Measurements from ENCODE around the gene PGAM5.
"Not testable (repeated sequence)": the region's sequence is repeated elsewhere in the genome, so short reads cannot be mapped to it uniquely, and the experiment has no call there.

PGAM5 gene

DNA sequence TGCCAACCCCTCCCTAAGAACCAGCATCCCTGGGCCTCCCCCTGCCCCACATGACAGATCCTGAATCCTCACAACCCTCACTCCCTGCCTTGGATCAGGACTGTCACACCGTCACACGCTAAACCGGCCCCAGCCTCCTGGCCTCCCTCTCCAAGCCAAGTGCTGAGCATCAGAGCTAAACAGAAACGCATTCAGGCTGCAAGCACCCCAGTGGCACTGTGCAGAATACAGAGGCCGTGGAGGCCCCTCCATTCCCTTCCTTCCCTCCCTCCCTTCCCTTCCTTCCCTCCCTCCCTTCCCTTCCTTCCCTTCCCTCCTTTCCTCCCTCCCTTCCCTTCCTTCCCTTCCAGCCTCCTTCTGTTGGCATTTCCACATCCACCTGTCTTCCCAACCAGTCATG lies 36.1 kb upstream of the PGAM5 start:
- peaks cover 3% of the 10 kb centered on the region for H3K4me1 Mint-ChIP-seq (ENCODE audit: low read depth)
- no peaks in the 10 kb centered on the region for H3K9me3 Mint-ChIP-seq
- H3K27me3 Mint-ChIP-seq (ENCODE audit: low read depth): no peaks in the 10 kb centered on the region
- H3K36me3 Mint-ChIP-seq (ENCODE audit: low read depth): peaks cover 40% of the 10 kb centered on the region
- no peak overlapping the region for H3K27ac Mint-ChIP-seq
- H3K4me3 Mint-ChIP-seq: no peak overlapping the region

DNA sequence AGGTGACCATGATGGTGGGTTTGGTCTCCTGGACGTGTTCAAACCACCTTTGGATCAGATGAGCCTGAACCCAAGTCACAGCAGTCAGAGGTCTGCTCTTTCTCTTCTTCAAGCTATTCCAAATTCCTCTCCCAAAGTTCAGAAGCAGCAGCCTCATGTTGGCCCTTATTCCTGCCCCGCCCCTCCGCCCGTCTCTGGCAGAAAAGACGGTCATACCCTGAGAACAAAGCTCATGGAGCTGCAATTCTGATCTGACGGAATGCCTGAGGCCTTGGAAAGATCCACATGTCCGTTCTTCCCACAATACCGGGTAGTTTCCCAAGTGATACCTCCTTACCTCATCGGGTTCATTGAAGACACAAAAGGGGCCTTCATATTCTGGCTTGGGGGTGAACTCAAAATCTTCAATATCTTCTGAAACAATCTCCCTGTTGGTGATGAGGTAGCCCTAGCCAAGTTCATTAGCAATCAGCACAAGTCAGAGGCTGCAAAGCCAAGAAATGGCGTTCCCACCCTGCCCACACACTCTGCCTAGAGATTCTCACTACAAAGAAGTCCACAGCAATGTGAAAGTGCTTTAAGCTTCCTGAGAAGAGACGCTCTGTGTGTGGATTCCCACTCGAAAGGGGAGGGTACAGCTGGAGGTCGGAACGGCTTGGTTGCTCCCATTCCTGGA lies 34.7 kb upstream of the PGAM5 start:
- Mint-ChIP-seq H3K27me3 (ENCODE audit: low read depth) (no peaks in the 10 kb centered on the region), H3K9me3 (no peaks in the 10 kb centered on the region), H3K36me3 (ENCODE audit: low read depth) (peaks cover 43% of the 10 kb centered on the region), H3K27ac (no peak overlapping the region), H3K4me3 (no peak overlapping the region), H3K4me1 (ENCODE audit: low read depth) (peaks cover 3% of the 10 kb centered on the region)

DNA sequence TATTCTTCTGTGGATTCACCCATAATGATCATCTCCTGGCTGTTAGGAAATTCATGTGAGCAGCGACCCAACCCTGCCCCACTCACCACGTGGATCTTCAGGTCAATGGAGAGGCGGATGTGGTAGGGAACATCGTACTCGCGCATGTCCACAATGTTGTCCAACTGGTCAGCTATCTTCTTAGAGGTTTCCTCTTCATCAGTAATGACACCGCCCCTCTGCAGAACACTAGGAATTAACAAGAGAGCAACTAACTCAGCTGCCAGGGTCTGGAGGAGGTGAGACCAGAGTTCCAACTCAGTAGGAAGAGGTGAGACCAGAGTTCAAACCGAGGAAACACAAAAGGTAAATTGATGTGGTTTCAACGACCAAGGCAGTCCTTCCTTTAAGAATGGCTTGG lies 33.1 kb upstream of the PGAM5 start:
- H3K9me3 Mint-ChIP-seq: no peaks in the 10 kb centered on the region
- H3K27me3 Mint-ChIP-seq (ENCODE audit: low read depth): no peaks in the 10 kb centered on the region
- H3K4me1 Mint-ChIP-seq (ENCODE audit: low read depth): no peaks in the 10 kb centered on the region
- H3K36me3 Mint-ChIP-seq (ENCODE audit: low read depth): peaks cover 39% of the 10 kb centered on the region
- no peak overlapping the region for H3K27ac Mint-ChIP-seq
- H3K4me3 Mint-ChIP-seq: no peak overlapping the region

GRCh38 chr12:132685400-132685799 lies 25.2 kb upstream of the PGAM5 start:
- H3K4me1 Mint-ChIP-seq (ENCODE audit: low read depth): peaks cover 24% of the 10 kb centered on the region
- peak overlapping the region; percentile 71 for H3K4me3 Mint-ChIP-seq
- peak overlapping the region; percentile 49 for H3K27ac Mint-ChIP-seq
- no peaks in the 10 kb centered on the region for H3K27me3 Mint-ChIP-seq (ENCODE audit: low read depth)
- H3K9me3 Mint-ChIP-seq: no peaks in the 10 kb centered on the region
- H3K36me3 Mint-ChIP-seq (ENCODE audit: low read depth): peaks cover 15% of the 10 kb centered on the region

- Mint-ChIP-seq H3K9me3 (no peaks in the 10 kb centered on the region), H3K4me3 (peak overlapping the region; percentile 60), H3K27me3 (ENCODE audit: low read depth) (no peaks in the 10 kb centered on the region), H3K27ac (no peak overlapping the region), H3K36me3 (ENCODE audit: low read depth) (peaks cover 16% of the 10 kb centered on the region), H3K4me1 (ENCODE audit: low read depth) (peaks cover 24% of the 10 kb centered on the region)
Observed at GRCh38 chr12:132686825-132687210, 23.8 kb upstream of the PGAM5 start.

- peak within 1 kb of the TSS; percentile 83 for H3K4me3 Mint-ChIP-seq
- peaks cover 24% of the 10 kb centered on the region for H3K4me1 Mint-ChIP-seq (ENCODE audit: low read depth)
- peaks cover 17% of the 10 kb centered on the region for H3K36me3 Mint-ChIP-seq (ENCODE audit: low read depth)
- H3K9me3 Mint-ChIP-seq: no peaks in the 10 kb centered on the region
- H3K27ac Mint-ChIP-seq: peak within 1 kb of the TSS; percentile 79
- H3K27me3 Mint-ChIP-seq (ENCODE audit: low read depth): no peaks in the 10 kb centered on the region
Observed at GRCh38 chr12:132687211-132688164, 23.2 kb upstream of the PGAM5 start, which contains the start of the genes POLE and PXMP2. POLE (minus strand) TSS chr12:132687342; CDS start chr12:132687315, 27 bp downstream. PXMP2 (plus strand) TSS chr12:132687587; CDS start chr12:132687671, 84 bp downstream.

DNA sequence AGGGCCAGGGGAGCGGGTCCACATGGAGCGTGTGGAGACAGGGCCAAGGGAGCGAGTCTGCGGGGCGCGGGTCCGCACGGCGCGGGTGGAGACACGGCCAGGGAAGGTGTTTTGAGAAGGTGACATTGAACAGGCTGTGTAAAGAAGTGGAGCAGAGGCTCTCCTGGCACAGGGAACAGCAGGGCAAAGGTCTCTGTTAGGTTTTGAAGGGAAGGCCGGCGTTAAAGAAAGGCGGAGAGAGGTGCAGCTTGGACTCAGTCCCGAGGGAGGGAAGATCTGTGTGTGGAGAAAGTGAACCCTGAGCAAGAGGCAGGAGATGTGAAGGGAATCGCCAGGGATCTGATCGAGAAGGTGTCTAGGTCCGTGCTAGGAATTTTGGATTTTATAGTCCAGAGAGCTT lies 21.4 kb upstream of the PGAM5 start:
- H3K4me3 Mint-ChIP-seq: peak overlapping the region; percentile 37
- H3K27me3 Mint-ChIP-seq (ENCODE audit: low read depth): no peaks in the 10 kb centered on the region
- peaks cover 17% of the 10 kb centered on the region for H3K4me1 Mint-ChIP-seq (ENCODE audit: low read depth)
- no peaks in the 10 kb centered on the region for H3K9me3 Mint-ChIP-seq
- H3K36me3 Mint-ChIP-seq (ENCODE audit: low read depth): peaks cover 16% of the 10 kb centered on the region
- H3K27ac Mint-ChIP-seq: no peak overlapping the region

DNA sequence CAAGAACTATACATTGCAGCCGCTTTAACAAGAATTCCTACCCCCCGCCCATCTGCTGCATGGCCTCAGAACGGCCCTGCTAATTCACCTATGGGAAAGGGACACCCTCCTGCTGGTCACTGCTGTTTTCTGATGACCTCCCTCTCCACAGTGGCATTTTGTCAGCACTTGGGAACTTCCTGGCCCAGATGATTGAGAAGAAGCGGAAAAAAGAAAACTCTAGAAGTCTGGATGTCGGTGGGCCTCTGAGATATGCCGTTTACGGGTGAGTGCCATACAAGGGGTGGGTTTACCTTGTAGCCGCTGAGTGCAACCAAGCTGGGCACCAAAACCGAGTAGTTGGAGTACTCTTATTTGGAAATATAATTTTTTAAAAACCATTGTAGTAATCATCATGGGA lies 20.5 kb upstream of the PGAM5 start:
- Mint-ChIP-seq H3K4me3 (peak overlapping the region; percentile 37), H3K36me3 (ENCODE audit: low read depth) (peaks cover 16% of the 10 kb centered on the region), H3K27me3 (ENCODE audit: low read depth) (no peaks in the 10 kb centered on the region), H3K27ac (no peak overlapping the region), H3K4me1 (ENCODE audit: low read depth) (peaks cover 14% of the 10 kb centered on the region), H3K9me3 (no peaks in the 10 kb centered on the region)

DNA sequence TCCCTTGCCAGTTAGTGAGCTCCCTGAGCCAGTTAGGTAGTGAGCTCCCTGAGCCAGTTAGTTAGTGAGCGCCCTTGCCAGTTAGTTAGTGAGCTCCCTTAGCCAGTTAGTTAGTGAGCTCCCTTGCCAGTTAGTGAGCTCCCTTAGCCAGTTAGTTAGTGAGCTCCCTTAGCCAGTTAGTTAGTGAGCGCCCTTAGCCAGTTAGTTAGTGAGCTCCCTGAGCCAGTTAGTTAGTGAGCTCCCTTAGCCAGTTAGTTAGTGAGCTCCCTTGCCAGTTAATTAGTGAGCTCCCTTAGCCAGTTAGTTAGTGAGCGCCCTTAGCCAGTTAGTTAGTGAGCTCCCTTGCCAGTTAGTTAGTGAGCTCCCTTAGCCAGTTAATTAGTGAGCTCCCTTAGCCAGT lies 18.6 kb upstream of the PGAM5 start:
- not testable (repeated sequence) for H3K4me1 Mint-ChIP-seq (ENCODE audit: low read depth); H3K27ac Mint-ChIP-seq; H3K9me3 Mint-ChIP-seq; H3K27me3 Mint-ChIP-seq (ENCODE audit: low read depth); H3K4me3 Mint-ChIP-seq
- H3K36me3 Mint-ChIP-seq (ENCODE audit: low read depth): peaks cover 13% of the 10 kb centered on the region

DNA sequence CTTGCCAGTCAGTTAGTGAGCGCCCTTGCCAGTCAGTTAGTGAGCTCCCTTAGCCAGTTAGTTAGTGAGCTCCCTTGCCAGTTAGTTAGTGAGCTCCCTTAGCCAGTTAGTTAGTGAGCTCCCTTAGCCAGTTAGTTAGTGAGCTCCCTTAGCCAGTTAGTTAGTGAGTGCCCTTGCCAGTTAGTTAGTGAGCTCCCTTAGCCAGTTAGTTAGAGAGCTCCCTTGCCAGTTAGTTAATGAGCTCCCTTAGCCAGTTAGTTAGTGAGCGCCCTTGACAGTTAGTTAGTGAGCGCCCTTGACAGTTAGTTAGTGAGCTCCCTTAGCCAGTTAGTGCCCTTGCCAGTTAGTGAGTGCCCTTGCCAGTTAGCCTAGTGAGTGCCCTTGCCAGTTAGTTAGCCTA lies 15.8 kb upstream of the PGAM5 start:
- not testable (repeated sequence) for H3K4me3 Mint-ChIP-seq; H3K9me3 Mint-ChIP-seq; H3K27ac Mint-ChIP-seq; H3K4me1 Mint-ChIP-seq (ENCODE audit: low read depth); H3K27me3 Mint-ChIP-seq (ENCODE audit: low read depth)
- peaks cover 20% of the 10 kb centered on the region for H3K36me3 Mint-ChIP-seq (ENCODE audit: low read depth)

GRCh38 chr12:132695431-132695830 lies 15.2 kb upstream of the PGAM5 start:
- H3K9me3 Mint-ChIP-seq: no peaks in the 10 kb centered on the region
- H3K27me3 Mint-ChIP-seq (ENCODE audit: low read depth): no peaks in the 10 kb centered on the region
- H3K27ac Mint-ChIP-seq: no peak overlapping the region
- no peak overlapping the region for H3K4me3 Mint-ChIP-seq
- no peaks in the 10 kb centered on the region for H3K4me1 Mint-ChIP-seq (ENCODE audit: low read depth)
- H3K36me3 Mint-ChIP-seq (ENCODE audit: low read depth): peaks cover 20% of the 10 kb centered on the region

- Mint-ChIP-seq H3K4me1 (ENCODE audit: low read depth) (no peaks in the 10 kb centered on the region), H3K27ac (no peak overlapping the region), H3K27me3 (ENCODE audit: low read depth) (no peaks in the 10 kb centered on the region), H3K4me3 (no peak overlapping the region), H3K9me3 (no peaks in the 10 kb centered on the region), H3K36me3 (ENCODE audit: low read depth) (peaks cover 20% of the 10 kb centered on the region)
Observed at GRCh38 chr12:132698341-132698740, 12.3 kb upstream of the PGAM5 start.

- Mint-ChIP-seq H3K9me3 (no peaks in the 10 kb centered on the region), H3K4me1 (ENCODE audit: low read depth) (no peaks in the 10 kb centered on the region), H3K27ac (no peak overlapping the region), H3K36me3 (ENCODE audit: low read depth) (peaks cover 26% of the 10 kb centered on the region), H3K4me3 (no peak overlapping the region), H3K27me3 (ENCODE audit: low read depth) (no peaks in the 10 kb centered on the region)
Observed at GRCh38 chr12:132700212-132700822, 10.3 kb upstream of the PGAM5 start.

GRCh38 chr12:132702640-132703039 lies 8.0 kb upstream of the PGAM5 start:
- Mint-ChIP-seq H3K27ac (no peak overlapping the region), H3K27me3 (ENCODE audit: low read depth) (no peaks in the 10 kb centered on the region), H3K36me3 (ENCODE audit: low read depth) (peaks cover 29% of the 10 kb centered on the region), H3K4me3 (no peak overlapping the region), H3K9me3 (no peaks in the 10 kb centered on the region), H3K4me1 (ENCODE audit: low read depth) (no peaks in the 10 kb centered on the region)

Data from T-helper 1 cell treated with Interleukin-12 subunit alpha and Interleukin-12 subunit beta and Interleukin-4 antibody, amounts not matched to agents 30 μg/mL and 1 μg/mL, for 36 hours (primary cell).